ENCODE results near the gene GPC5. TPM values are rescaled to one million over a fixed set of nuclear protein-coding genes. Genes with fewer than 3 reads are reported as not detected.

GPC5 gene
- total RNA-seq, 1 donor from 2014 or later = 0.17 TPM

DNA sequence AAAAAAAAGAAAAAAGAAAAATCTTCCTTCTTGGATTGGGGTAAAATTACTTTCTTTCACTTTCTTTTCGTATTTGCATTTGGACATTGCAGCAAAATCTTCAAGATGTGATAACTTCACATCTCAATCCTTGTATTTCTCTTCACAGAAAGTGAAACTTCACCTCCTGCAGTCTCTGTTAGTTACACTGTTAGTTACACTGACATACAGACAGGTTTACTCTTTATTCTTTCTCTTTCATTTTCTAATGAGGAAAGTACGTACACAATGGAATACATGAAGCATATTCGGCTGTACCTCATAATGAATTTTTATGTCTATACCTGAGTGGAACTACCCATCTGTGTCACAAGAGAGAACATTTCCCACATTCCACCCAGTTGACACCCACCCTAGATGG, 1369.0 kb downstream of the GPC5 start:
- DNase-seq (ENCODE audit: low read depth) = no peak
- TF ChIP-seq, protein P1, sequence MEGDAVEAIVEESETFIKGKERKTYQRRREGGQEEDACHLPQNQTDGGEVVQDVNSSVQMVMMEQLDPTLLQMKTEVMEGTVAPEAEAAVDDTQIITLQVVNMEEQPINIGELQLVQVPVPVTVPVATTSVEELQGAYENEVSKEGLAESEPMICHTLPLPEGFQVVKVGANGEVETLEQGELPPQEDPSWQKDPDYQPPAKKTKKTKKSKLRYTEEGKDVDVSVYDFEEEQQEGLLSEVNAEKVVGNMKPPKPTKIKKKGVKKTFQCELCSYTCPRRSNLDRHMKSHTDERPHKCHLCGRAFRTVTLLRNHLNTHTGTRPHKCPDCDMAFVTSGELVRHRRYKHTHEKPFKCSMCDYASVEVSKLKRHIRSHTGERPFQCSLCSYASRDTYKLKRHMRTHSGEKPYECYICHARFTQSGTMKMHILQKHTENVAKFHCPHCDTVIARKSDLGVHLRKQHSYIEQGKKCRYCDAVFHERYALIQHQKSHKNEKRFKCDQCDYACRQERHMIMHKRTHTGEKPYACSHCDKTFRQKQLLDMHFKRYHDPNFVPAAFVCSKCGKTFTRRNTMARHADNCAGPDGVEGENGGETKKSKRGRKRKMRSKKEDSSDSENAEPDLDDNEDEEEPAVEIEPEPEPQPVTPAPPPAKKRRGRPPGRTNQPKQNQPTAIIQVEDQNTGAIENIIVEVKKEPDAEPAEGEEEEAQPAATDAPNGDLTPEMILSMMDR (IDR thresholded peaks at IDR 0.05; ENCODE audit: insufficient read depth, low read length, poor library complexity, severe bottlenecking) = no peak
- no peak overlapping the region for H3K4me3 ChIP-seq (ENCODE audit: low read depth, low read length)

DNA sequence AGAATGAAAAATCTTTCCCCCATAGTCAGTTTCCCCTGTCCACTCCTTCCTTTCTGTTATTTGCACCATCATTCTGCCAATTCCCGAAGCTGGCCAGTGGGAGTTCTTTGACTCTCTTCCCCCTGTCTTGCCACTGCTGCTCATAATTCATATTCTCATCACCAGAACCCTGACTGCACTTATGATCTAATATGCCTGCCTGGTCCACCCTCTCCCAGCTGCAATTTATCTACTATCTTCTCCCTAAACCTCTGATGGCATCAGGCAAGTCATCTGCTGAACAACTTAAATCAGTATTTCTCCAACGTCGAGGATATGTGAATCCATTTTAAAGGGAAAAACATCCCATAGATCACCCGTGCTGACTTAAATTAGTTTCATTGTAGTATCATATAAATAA, 1370.2 kb downstream of the GPC5 start:
- no peaks in the 10 kb centered on the region for H3K36me3 ChIP-seq (ENCODE audit: control insufficient read depth, insufficient read depth, low read length)
- no peaks in the 10 kb centered on the region for H3K27me3 ChIP-seq (ENCODE audit: control insufficient read depth, insufficient read depth, low read length)
- no peak for DNase-seq (ENCODE audit: low read depth)
- no peak overlapping the region for H3K4me3 ChIP-seq (ENCODE audit: low read depth, low read length)
- TF ChIP-seq, protein P1 (IDR thresholded peaks at IDR 0.05; ENCODE audit: insufficient read depth, low read length, poor library complexity, severe bottlenecking) = no peak

More for the DNA sequence above, 1369.0 kb downstream of the GPC5 start:
- Histone ChIP-seq H3K36me3 (ENCODE audit: control insufficient read depth, insufficient read depth, low read length) (no peaks in the 10 kb centered on the region), H3K27me3 (ENCODE audit: control insufficient read depth, insufficient read depth, low read length) (no peaks in the 10 kb centered on the region)

DNA sequence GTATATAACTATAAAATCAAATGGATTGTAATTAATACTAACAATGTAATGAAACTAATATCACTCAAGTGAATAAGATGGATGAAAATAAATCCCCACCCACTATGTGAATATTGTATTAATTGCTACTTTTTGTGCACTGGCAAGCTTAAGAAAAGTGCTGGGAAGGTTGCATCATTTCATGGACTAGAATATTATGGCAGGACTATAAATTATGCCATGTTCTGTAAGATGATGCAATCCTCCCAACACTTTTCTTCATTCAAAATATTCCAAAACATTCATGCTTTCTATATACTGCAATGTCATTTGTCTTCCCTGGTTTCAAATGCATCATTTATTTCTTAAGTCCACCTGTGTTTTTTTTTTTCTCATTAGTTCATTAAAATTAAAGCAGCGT, 1370.6 kb downstream of the GPC5 start:
- Histone ChIP-seq H3K36me3 (ENCODE audit: control insufficient read depth, insufficient read depth, low read length) (no peaks in the 10 kb centered on the region), H3K4me3 (ENCODE audit: low read depth, low read length) (no peak overlapping the region), H3K27me3 (ENCODE audit: control insufficient read depth, insufficient read depth, low read length) (no peaks in the 10 kb centered on the region)
- TF ChIP-seq, protein P1 (IDR thresholded peaks at IDR 0.05; ENCODE audit: insufficient read depth, low read length, poor library complexity, severe bottlenecking) = no peak
- DNase-seq (ENCODE audit: low read depth) = no peak

DNA sequence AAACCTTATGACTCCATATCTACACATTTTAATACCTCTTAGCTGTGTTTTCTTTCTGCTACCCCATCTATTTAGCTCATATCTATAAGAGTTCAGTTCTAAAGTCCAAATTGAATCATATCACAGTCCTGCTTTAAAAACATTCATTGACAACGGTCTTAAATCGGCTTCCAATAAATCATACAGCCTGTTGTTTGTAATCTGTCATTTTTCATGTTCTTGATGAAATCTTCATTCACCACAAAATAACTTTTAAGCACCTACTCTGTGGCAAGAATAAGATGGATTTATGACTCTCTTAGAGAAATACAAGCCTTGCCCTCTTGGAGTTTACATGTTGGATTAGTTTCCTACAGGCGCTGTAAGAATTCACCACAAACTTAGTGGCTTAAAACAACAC, 1377.2 kb downstream of the GPC5 start:
- no peaks in the 10 kb centered on the region for H3K27me3 ChIP-seq (ENCODE audit: control insufficient read depth, insufficient read depth, low read length)
- no peak for DNase-seq (ENCODE audit: low read depth)
- TF ChIP-seq, protein P1 (IDR thresholded peaks at IDR 0.05; ENCODE audit: insufficient read depth, low read length, poor library complexity, severe bottlenecking) = no peak
- no peak overlapping the region for H3K4me3 ChIP-seq (ENCODE audit: low read depth, low read length)
- no peaks in the 10 kb centered on the region for H3K36me3 ChIP-seq (ENCODE audit: control insufficient read depth, insufficient read depth, low read length)

DNA sequence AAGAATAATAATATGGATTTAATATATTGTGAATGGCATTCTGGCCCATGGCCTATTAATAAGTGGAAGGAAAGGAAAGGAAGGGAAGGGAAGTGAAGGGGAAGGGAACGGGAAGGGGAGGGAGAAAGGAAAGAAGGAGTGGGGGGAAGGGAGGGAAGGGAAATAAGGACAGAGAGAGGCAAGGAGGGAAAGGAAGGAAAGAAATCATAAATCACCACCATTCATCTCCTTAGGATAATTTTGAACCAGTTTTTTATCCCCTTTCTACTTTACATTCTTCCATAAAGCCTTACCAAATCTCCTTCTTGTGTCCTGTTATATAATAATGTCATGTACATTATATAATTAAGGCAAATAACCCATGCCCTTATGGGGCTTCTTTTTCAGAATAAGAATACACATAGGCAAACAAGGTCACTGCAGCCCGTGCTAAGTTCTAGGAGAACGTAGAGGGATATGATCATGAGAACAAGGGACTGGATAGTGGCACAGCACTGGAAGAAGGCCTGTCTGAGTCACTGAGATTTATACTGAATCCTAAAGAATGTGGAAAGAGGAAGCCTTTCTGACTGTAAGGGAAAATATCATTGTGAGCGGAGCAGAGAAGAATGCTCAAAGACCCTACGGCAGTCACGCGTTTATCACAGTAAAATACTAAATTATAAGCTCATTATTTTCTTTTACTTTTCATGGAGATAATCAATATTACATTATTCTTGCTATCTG, 1383.7 kb downstream of the GPC5 start:
- TF ChIP-seq, protein P1 (IDR thresholded peaks at IDR 0.05; ENCODE audit: insufficient read depth, low read length, poor library complexity, severe bottlenecking) = no peak
- no peak for DNase-seq (ENCODE audit: low read depth)
- H3K4me3 ChIP-seq (ENCODE audit: low read depth, low read length) = no peak overlapping the region
- no peaks in the 10 kb centered on the region for H3K27me3 ChIP-seq (ENCODE audit: control insufficient read depth, insufficient read depth, low read length)
- no peaks in the 10 kb centered on the region for H3K36me3 ChIP-seq (ENCODE audit: control insufficient read depth, insufficient read depth, low read length)

DNA sequence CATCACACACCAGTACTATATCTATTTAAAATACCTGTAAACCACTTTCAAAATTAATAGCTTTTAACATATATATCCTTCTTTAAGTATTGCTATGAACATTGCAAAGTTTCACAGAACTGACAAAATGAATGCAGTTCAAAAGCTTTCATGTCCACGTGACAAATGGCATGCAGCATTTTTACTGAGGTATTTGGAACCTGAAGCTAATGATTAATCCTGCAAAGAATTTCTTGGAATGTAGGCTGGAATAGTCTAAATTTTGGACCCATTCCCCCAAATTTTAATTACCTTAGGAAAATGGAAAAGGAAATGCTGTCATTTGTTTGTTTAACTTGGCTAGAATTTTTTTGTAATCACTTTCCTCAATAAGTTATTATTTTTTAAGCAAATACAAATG, 1404.4 kb downstream of the GPC5 start:
- DNase-seq (ENCODE audit: low read depth) = no peak
- H3K4me3 ChIP-seq (ENCODE audit: low read depth, low read length) = no peak overlapping the region
- no peaks in the 10 kb centered on the region for H3K36me3 ChIP-seq (ENCODE audit: control insufficient read depth, insufficient read depth, low read length)
- no peaks in the 10 kb centered on the region for H3K27me3 ChIP-seq (ENCODE audit: control insufficient read depth, insufficient read depth, low read length)
- TF ChIP-seq, protein P1 (IDR thresholded peaks at IDR 0.05; ENCODE audit: insufficient read depth, low read length, poor library complexity, severe bottlenecking) = no peak
